Activated CD8-positive, alpha-beta memory T cell treated with anti-CD3 and anti-CD28 coated beads, Interleukin-2, amount 50 U/mL, for 1 hour (primary cell): ENCODE results near the gene RPIA.
"Not testable (repeated sequence)": the region's sequence is repeated elsewhere in the genome, so short reads cannot be mapped to it uniquely, and the experiment has no call there.

Experiments
- DNase-seq: peaks from one replicate; pipeline ENCODE4 v3.0.0-alpha.2; 2020; ENCODE audit errors: extremely low read depth

RPIA gene

GRCh38 chr2:88773233-88774028 lies 82.0 kb downstream of the RPIA start:
- DNase-seq = not testable (repeated sequence)

GRCh38 chr2:88789213-88789612 lies 97.7 kb downstream of the RPIA start:
- DNase-seq = not testable (repeated sequence)

GRCh38 chr2:88795932-88796331 lies 104.5 kb downstream of the RPIA start:
- DNase-seq = not testable (repeated sequence)

GRCh38 chr2:88796523-88796922 lies 105.0 kb downstream of the RPIA start:
- DNase-seq = not testable (repeated sequence)

GRCh38 chr2:88797164-88797563 lies 105.7 kb downstream of the RPIA start:
- DNase-seq = not testable (repeated sequence)
